Stomach (tissue), 4 donors: Measurements from ENCODE around the gene AQP12B.

Experiments
- EP300 ChIP-seq: sonication (generic); formaldehyde crosslinking; IDR thresholded peaks from one replicate; pipeline ENCODE4 v1.6.1; 2017; ENCODE audit warnings: antibody characterized with exemption
- POLR2A ChIP-seq, 4 donors: fragments of 450-650 bp; IDR thresholded peaks; one replicate each; pipeline ENCODE4 v1.6.1; 2016; ENCODE audit warnings: antibody characterized with exemption in 4 of 4, control low read depth in 2 of 4, mild to moderate bottlenecking in 1 of 4, moderate library complexity in 1 of 4
- TF ChIP-seq, protein P1 (sequence below), 7 experiments: fragments of 450-650 bp in 4 of 7; fragments of 200-600 bp in 3 of 7; sonication (generic) in 3 of 7; IDR thresholded peaks; one replicate each; pipeline ENCODE4 v1.5.1; 2016 to 2019; ENCODE audit warnings: antibody characterized with exemption in 7 of 7, control low read depth in 2 of 7, mild to moderate bottlenecking in 1 of 7

GRCh38 chr2:240726876-240727275 lies 44.2 kb upstream of the AQP12B start:
- TF ChIP-seq, protein P1, sequence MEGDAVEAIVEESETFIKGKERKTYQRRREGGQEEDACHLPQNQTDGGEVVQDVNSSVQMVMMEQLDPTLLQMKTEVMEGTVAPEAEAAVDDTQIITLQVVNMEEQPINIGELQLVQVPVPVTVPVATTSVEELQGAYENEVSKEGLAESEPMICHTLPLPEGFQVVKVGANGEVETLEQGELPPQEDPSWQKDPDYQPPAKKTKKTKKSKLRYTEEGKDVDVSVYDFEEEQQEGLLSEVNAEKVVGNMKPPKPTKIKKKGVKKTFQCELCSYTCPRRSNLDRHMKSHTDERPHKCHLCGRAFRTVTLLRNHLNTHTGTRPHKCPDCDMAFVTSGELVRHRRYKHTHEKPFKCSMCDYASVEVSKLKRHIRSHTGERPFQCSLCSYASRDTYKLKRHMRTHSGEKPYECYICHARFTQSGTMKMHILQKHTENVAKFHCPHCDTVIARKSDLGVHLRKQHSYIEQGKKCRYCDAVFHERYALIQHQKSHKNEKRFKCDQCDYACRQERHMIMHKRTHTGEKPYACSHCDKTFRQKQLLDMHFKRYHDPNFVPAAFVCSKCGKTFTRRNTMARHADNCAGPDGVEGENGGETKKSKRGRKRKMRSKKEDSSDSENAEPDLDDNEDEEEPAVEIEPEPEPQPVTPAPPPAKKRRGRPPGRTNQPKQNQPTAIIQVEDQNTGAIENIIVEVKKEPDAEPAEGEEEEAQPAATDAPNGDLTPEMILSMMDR (IDR thresholded peaks at IDR 0.05) = no peak
- TF ChIP-seq POLR2A (IDR thresholded peaks at IDR 0.05) = no peak
- TF ChIP-seq EP300 = no peak
